Left ventricle myocardium inferior (tissue), 1 donor: ENCODE results near the gene SLC34A2. TPM values are rescaled to one million over a fixed set of nuclear protein-coding genes. Genes with fewer than 3 reads are reported as not detected.
A peak's percentile ranks its signal among the peaks of the same experiment; 100 is the strongest.
"Not testable (repeated sequence)": the region's sequence is repeated elsewhere in the genome, so short reads cannot be mapped to it uniquely, and the experiment has no call there.

Source experiments
- DNase-seq: peaks from one replicate; pipeline ENCODE4 v3.0.0-alpha.2; 2020
- H3K27ac ChIP-seq: fragments of 200-600 bp; replicated peaks from 2 replicates; pipeline ENCODE4 v1.8.0; 2021
- H3K27me3 ChIP-seq: fragments of 200-600 bp; 2 replicates; pipeline ENCODE4 v1.8.0; 2021; ENCODE audit warnings: low read depth
- H3K36me3 ChIP-seq: fragments of 200-600 bp; 2 replicates; pipeline ENCODE4 v1.8.0; 2021
- H3K4me1 ChIP-seq: fragments of 200-600 bp; 2 replicates; pipeline ENCODE4 v1.8.0; 2021
- H3K4me3 ChIP-seq: fragments of 200-600 bp; 2 replicates; pipeline ENCODE4 v1.8.0; 2021; ENCODE audit warnings: mild to moderate bottlenecking, moderate library complexity
- H3K9me3 ChIP-seq: fragments of 200-600 bp; replicated peaks from 2 replicates; pipeline ENCODE4 v1.8.0; 2021
- CTCF ChIP-seq: fragments of 200-600 bp; IDR thresholded peaks from 2 replicates; pipeline ENCODE4 v1.8.0; 2021; ENCODE audit warnings: antibody characterized with exemption, mild to moderate bottlenecking, borderline replicate concordance
- intact Hi-C: fragments of 100-400 bp; cut with micrococcal nuclease; formaldehyde crosslinking; loops from one replicate; pipeline ENCODE4 v1.11.0; 2022
- total RNA-seq: library from RNA; stranded (reverse); fragmentation: NEBNext Ultra II Directional; extraction: Animal tissue kit (Norgen Biotek cat#: 25700); gene quantifications from one replicate; pipeline ENCODE4 v1.2.1, GENCODE V29; 2021
- donor health status: DM: no; HTN: yes; CAD: no; lungs with severe emphysema.

Gene SLC34A2
- total RNA-seq, 1 donor from 2014 or later = not detected

GRCh38 chr4:25651682-25652081 is 4.0 kb upstream of the SLC34A2 start:
- intact Hi-C loops = no loop called here
- Histone ChIP-seq H3K9me3 (no peaks in the 10 kb centered on the region), H3K27ac (no peak overlapping the region), H3K36me3 (no peaks in the 10 kb centered on the region), H3K4me3 (no peak overlapping the region), H3K4me1 (peaks cover 8% of the 10 kb centered on the region), H3K27me3 (peaks cover 53% of the 10 kb centered on the region)
- DNase-seq = no peak
- TF ChIP-seq CTCF = no peak

DNA sequence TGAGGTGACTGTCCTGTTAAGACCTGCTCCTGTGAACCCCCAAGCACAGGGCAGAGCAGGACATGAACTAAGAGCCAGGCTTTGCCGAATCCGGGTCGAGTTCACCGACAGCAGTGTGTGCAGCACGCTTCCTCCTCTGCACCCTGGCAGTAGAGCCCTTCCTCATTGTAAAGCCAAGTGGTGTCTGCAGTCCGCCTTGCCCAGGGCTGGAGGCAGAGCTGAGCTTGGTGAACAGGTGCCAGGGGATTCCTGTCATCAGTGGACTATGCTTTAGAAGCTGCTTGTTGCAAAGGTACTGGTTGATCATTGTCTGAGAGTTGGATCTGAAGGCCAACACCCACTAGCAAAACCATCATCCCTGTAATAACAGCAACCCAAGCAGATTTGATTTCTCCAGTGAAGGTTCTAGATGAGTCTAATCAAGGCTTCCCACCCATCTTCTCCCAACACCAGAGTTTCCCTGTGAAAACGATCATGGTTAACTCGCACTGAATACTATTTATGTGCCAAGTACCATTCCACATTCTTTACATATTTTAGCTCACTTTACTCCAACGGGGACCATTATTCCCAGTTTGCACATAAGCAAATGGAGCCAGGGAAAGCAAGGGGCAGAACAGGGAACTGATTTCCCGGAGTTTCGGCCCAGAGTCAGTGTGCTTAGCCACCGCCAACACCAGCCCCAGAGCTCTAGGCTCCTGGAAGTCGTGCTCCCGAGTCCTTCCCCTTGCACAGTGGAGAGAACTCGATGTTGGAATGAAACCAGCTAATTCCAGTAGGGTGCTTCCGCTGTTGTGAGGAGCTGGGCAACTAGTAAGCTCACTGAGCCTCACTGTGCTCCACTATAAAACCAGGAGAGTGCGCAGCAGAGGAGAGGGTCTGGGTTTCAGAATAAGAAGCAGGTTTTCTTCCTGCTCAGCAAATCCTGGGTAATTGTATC is 1.4 kb upstream of the SLC34A2 start:
- no peaks in the 10 kb centered on the region for H3K36me3 ChIP-seq
- intact Hi-C loops = no loop called here
- H3K4me1 ChIP-seq = peaks cover 8% of the 10 kb centered on the region
- H3K27ac ChIP-seq = no peak overlapping the region
- H3K27me3 ChIP-seq = peaks cover 67% of the 10 kb centered on the region
- H3K9me3 ChIP-seq = no peaks in the 10 kb centered on the region
- no peak for TF ChIP-seq CTCF
- DNase-seq = no peak
- H3K4me3 ChIP-seq = no peak overlapping the region

GRCh38 chr4:25656031-25656430 is 380 bp downstream of the SLC34A2 start:
- no peak for DNase-seq
- H3K27me3 ChIP-seq = peaks cover 73% of the 10 kb centered on the region
- intact Hi-C loops = no loop called here
- no peaks in the 10 kb centered on the region for H3K36me3 ChIP-seq
- peak overlapping the region; percentile 48 for H3K4me3 ChIP-seq
- H3K27ac ChIP-seq = no peak overlapping the region
- no peaks in the 10 kb centered on the region for H3K9me3 ChIP-seq
- H3K4me1 ChIP-seq = peaks cover 8% of the 10 kb centered on the region
- TF ChIP-seq CTCF = no peak

DNA sequence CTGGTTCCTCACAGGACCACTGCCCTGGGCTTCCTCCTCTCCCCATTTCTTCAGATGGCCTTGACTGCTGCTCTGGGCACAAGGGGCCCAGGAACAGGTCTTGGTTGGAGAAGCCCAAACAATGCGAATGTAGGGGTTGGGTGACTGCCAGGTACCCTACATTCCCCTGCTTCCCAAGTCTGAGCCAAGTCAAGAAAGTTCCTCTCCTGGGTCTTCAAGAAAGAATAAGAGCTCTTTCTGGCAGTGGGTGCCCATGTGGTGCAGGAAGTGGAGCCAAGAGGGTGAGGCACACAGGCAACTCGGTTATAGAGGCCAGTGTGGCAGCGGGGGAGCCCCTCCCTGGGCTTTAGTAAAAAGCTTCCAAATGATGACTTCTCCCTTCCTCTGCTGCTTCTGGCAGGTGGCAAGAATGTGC is 2.7 kb downstream of the SLC34A2 start:
- Histone ChIP-seq H3K9me3 (no peaks in the 10 kb centered on the region), H3K4me3 (no peak overlapping the region), H3K27me3 (peaks cover 93% of the 10 kb centered on the region), H3K27ac (no peak overlapping the region), H3K36me3 (no peaks in the 10 kb centered on the region), H3K4me1 (peaks cover 8% of the 10 kb centered on the region)
- intact Hi-C loops = no loop called here
- no peak for DNase-seq
- TF ChIP-seq CTCF = no peak

- Histone ChIP-seq H3K4me1 (peaks cover 8% of the 10 kb centered on the region), H3K4me3 (no peak overlapping the region), H3K36me3 (no peaks in the 10 kb centered on the region), H3K9me3 (no peaks in the 10 kb centered on the region), H3K27ac (no peak overlapping the region), H3K27me3 (peaks cover 93% of the 10 kb centered on the region)
- DNase-seq = no peak
- intact Hi-C loops = no loop called here
- TF ChIP-seq CTCF = no peak
These were observed 3.1 kb downstream of the SLC34A2 start for GRCh38 chr4:25658777-25659176.

GRCh38 chr4:25661441-25661840 is 5.8 kb downstream of the SLC34A2 start:
- peaks cover 92% of the 10 kb centered on the region for H3K27me3 ChIP-seq
- intact Hi-C loops, H3K4me3 ChIP-seq, H3K36me3 ChIP-seq, H3K9me3 ChIP-seq, H3K27ac ChIP-seq, H3K4me1 ChIP-seq, DNase-seq: not testable (repeated sequence)
